Putamen (tissue), 1 donor: ENCODE measurements around the gene MAP1B.

Experiments used
- DNase-seq: peaks from one replicate; pipeline ENCODE4 v3.0.0-alpha.2; 2016; ENCODE audit warnings: low spot score

The MAP1B gene

GRCh38 chr5:72251386-72251785 lies 144.1 kb downstream of the MAP1B start:
- DNase-seq: no peak

- DNase-seq: no peak
These were observed 144.7 kb downstream of the MAP1B start for GRCh38 chr5:72252008-72252407.

GRCh38 chr5:72252574-72253155 lies 145.4 kb downstream of the MAP1B start:
- no peak for DNase-seq

GRCh38 chr5:72255237-72255636 lies 148.0 kb downstream of the MAP1B start:
- no peak for DNase-seq

- DNase-seq: no peak
These were observed 148.4 kb downstream of the MAP1B start for GRCh38 chr5:72255670-72256069.

- DNase-seq: no peak
These were observed 149.3 kb downstream of the MAP1B start for GRCh38 chr5:72256536-72256935.
